Stimulated activated CD8-positive, alpha-beta memory T cell treated with anti-CD3 and anti-CD28 coated beads, Interleukin-7, amount 100 ng/mL, for 24 hours (primary cell): Measurements from ENCODE around the gene STK40.

Source experiments
- DNase-seq: peaks from one replicate; pipeline ENCODE4 v3.0.0-alpha.2; 2020; ENCODE audit warnings: low read depth

The STK40 gene

GRCh38 chr1:36398370-36398977, 12.8 kb upstream of the STK40 start:
- DNase-seq, result no peak

DNA sequence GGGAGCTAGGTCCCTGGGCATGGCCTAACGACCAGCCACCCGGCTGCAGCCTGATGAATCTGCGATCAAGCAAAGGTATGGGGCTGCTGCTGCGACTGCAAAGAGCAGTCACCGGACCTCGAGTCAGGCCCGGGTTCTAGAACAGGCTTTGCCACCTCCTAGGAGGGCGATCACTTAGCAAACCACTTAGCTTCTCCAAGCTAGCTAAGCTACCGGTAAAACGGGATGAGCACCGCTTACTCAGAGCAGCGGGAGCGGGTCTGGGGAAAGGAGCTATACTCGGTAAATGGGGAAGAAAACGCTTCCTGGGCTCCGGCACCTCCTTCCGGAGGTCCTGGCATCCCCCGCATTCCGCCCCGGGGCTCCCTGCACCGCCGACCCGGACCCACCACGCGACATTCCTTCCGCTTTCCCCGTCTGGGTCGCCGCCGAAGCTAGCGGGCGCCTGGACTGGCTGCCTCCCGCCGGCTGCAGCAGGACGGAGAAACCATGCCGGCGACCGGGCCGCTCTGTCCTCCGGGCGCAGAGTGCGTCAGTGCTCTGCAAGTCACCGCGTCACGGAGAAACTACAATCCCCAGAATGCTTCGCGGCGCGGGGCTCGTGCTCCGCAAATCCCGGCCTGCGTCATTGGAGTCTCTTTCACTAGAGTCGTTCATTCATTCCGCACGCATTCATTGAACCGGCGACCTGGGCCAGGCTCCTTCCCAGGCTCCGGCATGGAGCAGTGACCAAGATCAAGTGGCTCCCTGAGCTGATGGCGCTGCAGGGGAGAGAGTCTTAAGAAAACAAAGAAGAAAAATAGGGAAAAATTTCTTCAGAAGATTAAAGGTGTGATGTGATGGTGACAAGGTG, 11.9 kb upstream of the STK40 start, which contains the start of gene LSM10:
LSM10 (minus strand) TSS at position 531 of the 853 bp plus-strand sequence. CDS start 3,779 bp downstream, outside the sequence.
- DNase-seq, result peak; percentile 87

- no peak for DNase-seq
These were observed 11.3 kb upstream of the STK40 start for GRCh38 chr1:36397083-36397377.

- DNase-seq, result no peak
These were observed 10.6 kb upstream of the STK40 start for GRCh38 chr1:36396359-36396758.

GRCh38 chr1:36393686-36394085, 8.0 kb upstream of the STK40 start:
- no peak for DNase-seq

- DNase-seq, result no peak
These were observed 7.1 kb upstream of the STK40 start for GRCh38 chr1:36392836-36393235.

GRCh38 chr1:36391271-36391670, 5.5 kb upstream of the STK40 start:
- no peak for DNase-seq

- DNase-seq, result no peak
These were observed 4.7 kb upstream of the STK40 start for GRCh38 chr1:36390411-36390810.

- DNase-seq, result no peak
These were observed 4.3 kb upstream of the STK40 start for GRCh38 chr1:36389999-36390398.

GRCh38 chr1:36389261-36389660, 3.5 kb upstream of the STK40 start:
- DNase-seq, result no peak

GRCh38 chr1:36387141-36387949, 1.6 kb upstream of the STK40 start:
- DNase-seq, result no peak

GRCh38 chr1:36386265-36387140, 779 bp upstream of the STK40 start:
- DNase-seq, result peak; percentile 75

DNA sequence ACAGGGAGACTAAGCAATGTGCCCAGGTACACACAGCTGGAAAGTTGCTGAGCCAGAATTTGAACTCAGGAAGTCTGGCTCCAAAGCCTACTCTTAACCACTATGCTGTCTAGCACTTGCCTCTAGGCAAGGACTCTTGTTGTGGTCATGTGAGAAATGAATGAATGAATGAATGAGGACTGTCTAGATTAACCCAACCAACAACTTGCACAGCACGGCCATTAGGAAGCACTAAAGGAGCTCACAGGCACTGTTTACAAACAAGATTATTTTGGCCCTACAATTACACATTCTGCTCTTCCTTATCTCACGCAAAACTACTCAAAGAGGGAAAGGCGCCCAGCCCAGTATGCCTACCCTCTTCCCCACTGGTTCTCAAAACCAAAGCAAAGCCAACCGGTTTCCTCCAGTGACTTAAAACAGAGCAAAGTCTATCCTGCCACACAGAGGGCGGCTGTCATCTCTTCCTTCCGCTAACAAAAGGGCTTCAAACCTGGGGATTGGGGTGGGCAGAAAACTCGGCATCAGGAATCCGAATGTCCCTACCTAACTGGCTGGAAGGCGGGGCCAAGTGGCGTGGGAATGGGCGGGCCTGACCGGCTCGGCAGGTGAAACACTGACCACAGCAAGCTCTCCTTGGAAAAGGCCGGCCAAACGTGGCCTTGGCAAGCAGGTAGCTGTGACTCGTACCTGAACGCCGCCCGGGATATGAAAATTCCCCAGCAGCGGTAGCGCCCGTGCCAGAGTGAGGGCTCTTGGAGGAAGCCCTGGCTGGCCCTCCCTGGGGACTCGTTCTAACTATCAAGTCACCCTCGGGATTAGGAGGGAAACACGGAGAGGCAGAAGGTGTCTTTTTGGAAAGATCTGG, 948 bp downstream of the STK40 start:
- no peak for DNase-seq

DNA sequence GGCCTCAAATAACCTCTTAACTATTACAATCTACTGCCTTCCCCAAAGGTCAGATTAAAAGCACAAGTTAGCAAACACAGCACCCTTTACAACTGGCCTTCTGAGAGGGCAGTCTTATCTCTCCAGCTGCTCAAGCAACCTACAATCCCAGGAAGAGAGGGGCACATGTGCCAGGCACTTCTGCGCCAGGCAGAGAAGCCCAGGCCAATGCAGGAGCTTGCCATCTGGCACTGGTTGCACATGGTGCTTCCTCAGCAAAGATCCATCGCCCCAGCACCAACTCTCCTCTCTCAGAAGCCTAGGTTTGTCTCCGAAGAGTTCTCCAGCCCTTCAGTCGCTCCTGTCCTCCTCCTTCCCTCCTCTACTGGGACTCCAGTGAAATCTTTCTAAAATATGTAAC, 2.5 kb downstream of the STK40 start:
- no peak for DNase-seq

GRCh38 chr1:36382669-36383068, 3.1 kb downstream of the STK40 start:
- DNase-seq, result no peak

GRCh38 chr1:36382231-36382630, 3.5 kb downstream of the STK40 start:
- no peak for DNase-seq

DNA sequence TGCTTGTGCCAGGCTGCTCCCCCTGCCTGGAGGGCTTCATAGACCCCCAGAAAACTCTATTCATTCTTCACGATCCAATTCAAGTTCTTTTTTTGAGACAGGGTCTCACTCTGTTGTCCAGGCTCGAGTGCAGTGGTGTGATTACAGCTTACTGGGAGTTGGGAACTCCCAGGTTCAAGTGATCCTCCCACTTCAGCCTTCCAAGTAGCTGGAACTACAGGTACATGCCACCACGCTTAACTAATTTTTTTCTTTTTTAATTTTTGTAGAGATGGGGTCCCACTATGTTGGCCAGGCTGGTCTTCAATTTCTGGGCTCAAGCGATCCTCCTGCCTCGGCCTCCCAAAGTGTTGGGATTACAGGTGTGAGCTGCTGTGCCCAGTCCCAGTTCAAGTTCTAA, 4.3 kb downstream of the STK40 start:
- no peak for DNase-seq

DNA sequence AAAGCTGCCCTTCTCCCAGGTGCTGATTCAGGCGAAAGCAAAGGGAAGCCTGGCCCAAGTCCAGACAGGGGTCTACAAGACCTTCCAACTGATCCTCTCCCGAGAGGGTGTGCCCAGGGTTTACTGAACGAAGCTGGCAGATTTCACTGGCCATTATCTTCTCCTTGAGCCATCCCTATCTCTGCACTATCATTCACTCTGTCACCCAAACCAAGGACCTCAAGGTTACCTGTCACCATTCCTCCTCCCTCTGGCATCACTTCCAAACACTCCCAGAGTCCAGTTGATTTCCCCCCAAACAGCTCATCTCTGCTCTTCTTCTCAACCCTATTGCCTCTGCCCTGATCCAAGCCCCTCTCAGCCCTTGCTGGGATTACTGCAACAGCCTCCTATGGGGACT, 4.9 kb downstream of the STK40 start:
- DNase-seq, result no peak

DNA sequence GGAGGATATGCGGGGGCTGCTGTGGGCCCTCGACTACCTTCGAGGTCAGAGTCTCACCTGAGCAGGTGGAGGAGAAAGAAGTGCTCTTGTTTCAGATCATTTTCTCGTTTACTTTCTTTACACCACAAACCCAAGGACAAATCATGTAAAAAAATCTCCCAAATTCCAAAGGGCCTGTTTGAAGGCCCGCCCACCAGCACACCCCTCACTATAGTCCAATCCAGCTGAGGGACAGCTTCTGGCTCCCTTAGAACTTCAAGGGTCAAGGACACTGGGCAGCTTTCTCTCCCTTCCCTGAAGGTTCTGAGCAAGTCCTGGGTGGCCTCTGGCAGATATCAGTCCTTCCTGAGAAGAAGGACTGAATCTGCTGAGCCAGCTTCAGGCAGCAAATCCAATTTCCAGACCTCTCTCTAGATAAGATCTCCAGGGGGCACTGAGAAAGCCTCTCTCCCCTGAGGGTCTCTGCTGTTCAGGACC, 5.5 kb downstream of the STK40 start:
- no peak for DNase-seq

- DNase-seq, result no peak
These were observed 7.8 kb downstream of the STK40 start for GRCh38 chr1:36377791-36378492.
